ENCODE results near the gene PRDM16.

The PRDM16 gene

DNA sequence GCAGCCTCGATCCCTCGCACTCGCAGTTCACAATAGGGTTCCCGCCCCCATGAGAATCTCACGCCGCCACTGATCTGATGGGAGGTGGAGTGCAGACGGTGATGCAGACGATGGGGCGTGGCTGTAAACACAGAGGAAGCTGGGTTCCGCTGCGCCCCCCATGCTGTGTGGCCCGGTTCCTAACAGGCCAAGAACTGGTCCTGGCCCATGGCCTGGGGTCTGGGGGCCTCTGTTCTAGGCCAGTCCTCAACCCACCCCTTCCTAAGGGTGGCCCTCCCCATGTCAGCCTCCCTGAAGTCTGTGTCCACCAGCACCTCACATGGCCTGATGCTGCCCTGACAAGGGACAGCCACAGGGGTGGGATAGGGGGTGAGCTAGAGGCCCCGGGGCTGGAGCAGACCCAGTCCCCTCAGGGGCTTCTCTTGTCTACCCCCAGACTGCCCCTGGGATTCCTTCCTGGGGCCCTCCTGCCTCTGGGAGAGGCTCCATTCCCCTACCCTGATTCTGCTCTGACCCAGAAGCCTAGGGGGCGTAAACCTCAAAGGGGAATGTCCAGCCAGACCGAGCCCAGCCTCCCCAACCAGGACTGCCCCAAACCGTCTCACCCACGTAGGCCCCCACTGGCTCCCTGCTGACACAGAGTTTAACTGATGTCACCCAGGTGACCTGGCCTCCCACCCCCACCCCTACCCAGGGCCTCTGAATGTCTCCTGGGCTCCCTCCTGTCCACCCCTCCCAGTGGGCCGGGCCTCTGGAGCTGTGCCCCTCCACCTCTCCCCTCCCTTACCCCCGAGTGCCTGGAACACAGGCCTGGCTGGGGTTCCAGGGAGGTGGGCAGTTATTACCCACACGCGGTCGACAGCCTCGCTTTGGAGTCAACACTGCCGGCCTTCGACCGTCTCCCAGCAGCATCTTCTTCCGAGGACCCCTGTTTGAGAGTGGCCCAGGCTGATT, 370.6 kb downstream of the PRDM16 start:
- no peak for DNase-seq

DNA sequence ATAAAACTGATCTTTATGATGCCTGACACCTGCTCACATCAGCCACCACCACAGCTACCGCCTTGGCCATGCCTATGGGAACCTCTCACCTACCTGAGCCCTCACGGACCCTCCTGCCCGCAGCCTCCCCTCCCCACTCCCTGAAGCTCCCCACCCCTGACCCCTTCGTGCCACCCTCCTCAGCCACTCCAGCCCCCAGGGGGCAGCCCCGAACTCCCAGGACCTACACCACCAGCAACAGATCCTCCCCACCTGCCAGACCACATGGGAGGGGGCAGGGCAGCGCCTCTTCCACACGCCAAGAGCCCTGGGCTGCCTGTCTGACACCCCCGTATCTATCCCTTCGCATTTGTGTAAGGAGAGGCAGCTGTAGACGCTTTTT, 371.3 kb downstream of the PRDM16 start:
- no peak for DNase-seq

DNA sequence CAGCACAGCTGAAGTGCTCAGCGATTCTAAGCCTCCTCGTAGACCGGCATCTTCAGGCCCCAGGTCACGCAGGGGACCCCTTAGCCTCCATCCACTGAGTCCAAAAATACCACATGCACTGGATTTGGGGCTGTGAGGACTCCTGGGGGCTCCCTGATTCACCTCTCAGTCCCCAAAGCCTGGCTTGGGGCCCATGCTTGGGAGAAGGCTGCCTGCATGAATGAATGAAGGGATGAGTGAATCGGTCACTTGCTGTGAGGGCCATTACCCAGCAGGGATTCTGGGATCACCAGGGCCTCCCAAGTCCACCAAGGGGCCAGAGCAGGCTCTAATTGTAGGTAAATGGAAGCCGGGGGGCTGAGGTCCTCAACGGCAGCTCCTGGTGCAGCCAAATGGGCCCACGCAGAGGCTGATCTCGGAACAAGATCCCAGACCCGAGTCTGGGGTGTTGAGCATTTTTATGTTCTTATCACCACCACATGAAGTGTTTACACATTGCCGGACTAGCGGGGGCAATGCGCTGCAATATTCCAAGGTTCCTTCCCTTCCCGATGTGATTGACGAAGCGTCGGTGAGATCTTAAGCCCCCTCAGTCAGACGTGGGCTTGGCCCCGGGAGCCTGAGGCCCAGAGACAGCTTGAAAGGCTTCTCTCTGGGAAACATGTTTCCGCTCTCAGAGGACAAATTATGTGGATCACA, 371.9 kb downstream of the PRDM16 start:
- DNase-seq = no peak

DNA sequence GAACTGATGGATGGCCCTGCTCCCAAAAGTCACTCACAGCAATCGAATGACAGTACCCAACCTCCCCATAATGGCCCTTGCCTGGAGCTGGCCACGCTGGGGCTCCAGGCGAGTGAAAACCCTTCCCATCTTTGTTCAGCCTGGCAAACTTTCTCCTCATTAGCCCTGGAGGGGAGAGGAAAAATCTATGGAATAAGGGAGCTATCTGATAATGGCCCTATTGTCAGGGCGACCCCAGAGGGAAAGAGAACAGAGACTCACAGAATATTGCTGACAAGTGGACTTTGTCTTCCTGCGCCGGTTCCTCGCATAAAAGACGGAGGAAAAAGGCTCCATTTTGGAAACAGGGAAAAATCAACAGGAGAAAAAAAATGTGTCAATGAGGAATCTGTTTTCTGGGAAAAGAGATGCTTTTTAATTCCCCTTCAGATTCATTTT, 372.4 kb downstream of the PRDM16 start:
- no peak for DNase-seq

DNA sequence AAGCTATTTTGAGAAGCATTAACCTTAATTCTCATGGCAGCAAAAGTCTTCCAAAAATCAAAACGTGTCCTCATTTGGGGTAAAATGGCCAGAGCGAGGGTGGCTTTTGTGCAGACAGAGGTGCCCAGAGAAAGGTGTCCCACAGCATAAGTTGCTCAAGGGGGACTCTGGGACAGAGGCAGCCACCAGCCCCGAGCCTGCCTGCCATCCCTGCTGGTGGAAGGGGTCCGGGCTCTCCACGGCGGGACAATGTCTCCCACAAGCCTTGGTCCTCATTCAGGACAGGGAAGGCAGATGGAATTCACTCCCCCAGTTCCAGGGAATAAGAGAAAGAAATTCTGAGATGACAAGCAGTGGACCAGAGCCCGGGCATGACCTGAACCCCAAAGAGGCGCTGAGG, 372.9 kb downstream of the PRDM16 start:
- DNase-seq = no peak

DNA sequence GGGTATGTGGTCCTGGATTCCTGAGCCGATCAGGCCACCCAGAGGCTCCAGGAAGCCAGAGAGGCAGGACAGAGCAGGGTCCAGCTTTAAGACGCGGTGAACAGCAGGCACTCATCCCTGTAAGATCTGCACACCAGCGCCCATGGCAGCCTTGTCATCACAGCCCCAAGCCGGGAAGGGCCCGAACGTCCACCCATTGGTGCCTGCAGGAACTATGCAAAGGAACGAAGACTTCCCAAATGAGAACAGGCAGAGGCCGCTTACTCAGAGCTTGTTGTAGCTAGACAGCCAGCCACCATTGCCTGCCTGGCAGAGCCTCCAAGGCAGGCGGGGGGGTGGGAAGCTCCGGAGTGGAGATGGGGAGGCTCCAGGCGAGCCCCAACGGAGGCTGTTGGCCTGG, 373.3 kb downstream of the PRDM16 start:
- DNase-seq = no peak

DNA sequence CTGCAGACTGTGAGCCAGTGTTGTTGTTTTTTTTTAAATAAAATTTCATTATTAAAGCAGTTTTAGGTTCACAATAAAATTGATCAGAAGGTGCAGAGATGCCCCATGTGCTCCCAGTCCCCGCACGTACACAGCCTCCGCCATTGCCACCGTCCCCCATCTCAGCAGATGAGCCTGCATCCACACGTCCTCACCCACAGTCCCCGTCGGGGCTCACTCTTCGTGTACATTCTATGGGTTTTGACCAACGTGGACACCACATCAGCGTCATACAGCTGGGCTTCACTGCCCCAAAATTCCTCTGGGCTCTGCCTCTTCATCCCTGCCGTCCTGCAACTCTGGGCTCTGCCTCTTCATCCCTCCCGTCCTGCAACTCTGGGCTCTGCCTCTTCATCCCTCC, 373.9 kb downstream of the PRDM16 start:
- DNase-seq = no peak

DNA sequence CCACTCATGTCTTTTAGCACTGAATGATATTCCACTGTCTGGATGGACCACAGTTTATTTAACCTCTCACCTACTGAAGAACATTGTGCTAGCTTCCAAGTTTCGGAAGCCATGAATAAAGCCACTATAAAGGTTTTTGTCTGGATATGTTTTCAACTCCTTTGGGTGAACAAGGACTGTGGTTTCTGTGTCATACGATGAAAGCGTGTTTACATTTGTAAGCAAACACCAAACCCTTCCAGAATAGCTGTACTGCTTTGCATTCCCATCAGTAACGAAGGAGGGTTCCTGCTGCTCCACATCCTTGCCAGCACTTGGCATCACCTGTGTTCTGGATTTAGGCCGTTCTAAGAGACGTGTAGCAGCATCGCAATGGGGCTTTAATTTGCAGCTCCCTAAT, 374.8 kb downstream of the PRDM16 start:
- no peak for DNase-seq

DNA sequence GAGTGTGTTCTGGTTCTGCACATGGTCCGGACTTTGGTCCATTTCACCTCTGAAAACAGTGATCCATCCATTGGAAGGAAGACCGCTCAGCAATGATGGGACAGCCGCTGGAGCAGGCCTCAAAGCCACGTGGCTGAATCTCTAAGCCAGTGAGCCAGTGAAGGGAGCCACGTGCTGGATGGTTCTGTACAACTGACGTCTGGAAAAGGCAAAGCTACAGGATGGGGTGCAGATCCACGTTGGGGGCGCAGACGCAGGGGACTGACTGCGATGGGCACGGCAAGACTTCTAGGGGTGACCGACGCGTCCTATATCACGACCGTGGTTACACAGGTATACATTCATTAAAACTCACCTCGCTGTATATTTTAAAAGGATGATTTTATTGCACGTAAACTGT, 375.3 kb downstream of the PRDM16 start:
- DNase-seq = no peak

DNA sequence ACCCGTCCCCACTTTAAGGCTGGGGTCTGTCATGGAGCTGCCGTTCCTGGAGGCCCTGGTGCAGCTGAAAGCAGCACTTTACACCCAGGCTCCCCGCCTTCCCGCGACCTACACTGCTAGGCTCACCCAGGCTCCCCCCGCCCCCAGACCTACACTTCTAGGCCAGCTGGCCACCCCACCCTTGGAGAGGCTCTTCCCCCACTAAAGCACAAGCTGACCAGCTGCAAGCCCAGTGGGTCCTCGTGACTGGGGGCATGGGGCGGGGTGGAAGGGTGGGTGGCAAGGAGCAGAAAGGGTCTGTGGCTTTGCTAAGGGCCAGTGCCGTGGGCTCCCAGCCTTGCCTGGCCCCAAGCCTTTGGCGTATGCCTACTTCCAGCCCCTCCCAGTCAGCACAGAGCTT, 375.7 kb downstream of the PRDM16 start:
- no peak for DNase-seq

DNA sequence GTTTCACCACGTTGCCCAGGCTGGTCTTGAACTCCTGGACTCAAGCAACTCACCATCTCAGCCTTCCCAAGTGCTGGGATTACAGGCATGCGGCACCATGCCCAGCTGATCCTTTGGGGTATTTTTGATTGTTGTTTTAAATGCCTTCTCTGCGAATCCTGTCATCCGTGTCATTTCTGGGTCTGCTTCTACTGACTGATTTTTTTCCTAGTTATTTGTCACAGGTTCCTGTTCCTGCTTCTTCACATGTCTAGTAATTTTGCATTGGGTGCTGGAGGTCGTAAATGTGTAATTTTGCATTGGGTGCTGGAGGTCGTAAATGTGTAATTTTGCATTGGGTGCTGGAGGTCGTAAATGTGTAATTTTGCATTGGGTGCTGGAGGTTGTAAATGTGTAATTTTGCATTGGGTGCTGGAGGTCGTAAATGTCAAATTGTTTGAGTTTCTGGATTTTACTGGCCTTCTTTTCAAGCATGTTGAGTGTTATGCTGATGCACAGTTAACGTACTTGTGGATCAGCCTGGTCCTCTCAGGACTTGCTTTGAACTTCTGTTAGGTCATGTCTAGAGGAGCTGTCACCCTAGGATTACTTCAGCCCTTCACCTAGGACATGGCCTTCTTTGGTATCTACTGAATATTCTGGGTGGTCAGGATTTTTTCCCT, 381.3 kb downstream of the PRDM16 start:
- no peak for DNase-seq

DNA sequence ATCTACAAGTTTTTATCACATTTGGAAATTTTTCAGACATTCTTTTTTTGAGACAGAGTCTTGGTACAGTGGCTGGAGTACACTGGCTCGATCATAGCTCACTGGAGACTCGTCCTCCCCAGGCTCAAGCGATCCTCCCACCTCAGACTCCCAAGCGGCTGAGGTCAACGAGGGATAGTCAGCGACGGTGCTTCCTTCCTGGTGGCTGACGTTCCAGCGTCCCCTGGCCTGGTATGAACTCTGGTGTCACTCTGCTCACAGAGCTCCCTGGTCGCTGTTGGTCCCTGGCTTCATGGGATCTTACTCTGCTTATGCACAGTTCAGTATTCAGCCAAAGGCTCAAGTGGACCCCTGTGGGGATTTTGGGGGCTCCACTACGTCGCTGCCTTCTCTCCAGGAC, 382.0 kb downstream of the PRDM16 start:
- no peak for DNase-seq

DNA sequence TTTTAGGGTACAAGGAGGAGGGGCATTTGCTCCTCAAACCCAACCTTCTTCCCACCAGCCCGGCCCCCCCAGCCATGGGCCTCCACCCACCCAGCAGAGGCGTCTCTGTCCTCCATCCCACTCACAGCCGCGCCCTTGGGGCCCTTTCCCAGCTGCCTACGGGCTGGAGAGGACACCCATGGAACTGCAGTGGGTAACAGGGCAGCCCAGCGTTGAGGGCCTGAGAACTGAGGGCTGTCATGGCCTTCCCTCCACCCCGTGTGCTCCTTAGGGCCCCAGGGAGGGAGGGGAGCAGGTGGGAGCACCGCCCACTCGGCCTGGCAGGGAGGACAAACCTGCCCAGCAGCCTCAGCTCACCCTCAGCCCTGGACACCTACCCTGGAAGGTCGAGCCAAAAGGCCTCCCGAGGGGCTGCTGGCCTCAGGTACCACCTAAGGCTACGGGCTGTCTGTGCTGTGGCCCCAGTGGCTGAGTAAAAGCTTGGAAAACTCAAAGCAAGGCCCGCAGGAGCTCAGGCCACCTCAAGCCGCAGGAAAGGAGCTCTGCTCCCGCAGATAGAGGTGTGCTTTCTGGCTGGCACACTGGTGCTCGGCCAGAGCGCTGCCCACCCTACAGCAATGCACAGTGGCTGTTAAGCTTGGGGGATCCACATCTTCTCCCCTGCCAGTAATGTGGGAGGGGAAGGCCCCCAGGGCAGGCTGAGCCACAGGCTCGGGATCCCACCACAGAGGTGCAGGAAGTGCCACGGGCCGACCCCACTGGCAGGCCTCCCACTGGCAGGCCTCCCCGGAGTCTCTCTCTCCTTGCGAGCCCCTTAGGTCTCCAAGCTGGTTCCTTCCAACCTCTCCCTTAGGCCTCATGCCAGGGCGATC, 383.2 kb downstream of the PRDM16 start:
- no peak for DNase-seq

DNA sequence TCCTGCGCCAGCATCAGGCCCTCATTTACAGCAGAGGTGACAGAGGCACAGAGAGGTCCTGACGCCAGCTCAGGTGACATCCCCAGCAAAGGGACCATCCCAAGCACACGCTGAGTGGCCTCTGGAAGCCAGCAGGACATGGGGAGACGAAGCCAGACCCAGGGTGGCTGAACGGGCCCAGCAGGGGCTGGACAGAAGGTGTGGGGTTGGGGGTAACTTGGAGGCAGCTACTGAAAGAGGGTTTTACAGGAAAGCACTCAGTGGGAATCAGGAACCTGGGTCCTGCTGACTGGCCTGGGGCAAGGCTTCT, 383.8 kb downstream of the PRDM16 start:
- no peak for DNase-seq

DNA sequence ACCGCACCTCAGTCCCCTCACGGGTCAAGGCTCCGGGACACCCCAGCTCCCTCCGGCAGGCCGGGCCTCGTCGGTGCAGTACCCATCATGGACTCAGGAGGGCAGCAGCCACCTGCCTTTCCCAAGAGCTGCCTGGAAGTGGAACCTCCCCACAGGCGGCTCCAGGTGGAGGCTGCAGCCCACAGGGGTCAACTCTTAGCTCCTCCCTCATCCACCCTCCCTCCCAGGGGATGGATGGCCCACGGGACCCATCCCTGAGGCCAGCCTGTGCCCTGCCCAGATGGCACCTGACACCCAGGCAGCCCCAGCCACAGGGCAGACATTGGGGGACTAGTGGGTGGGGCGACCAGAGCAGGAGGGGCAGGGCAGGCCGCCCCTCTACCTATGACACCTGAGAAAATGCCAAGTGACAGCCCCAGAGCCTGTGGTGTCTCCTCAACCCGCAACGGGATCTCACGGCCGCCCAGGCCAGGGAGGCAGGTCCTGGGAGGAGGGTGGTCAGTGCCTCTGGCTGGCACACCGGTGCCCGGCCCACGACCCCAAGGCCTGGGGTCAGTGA, 384.3 kb downstream of the PRDM16 start:
- peak; percentile 71 to 84 (median 78) for DNase-seq

DNA sequence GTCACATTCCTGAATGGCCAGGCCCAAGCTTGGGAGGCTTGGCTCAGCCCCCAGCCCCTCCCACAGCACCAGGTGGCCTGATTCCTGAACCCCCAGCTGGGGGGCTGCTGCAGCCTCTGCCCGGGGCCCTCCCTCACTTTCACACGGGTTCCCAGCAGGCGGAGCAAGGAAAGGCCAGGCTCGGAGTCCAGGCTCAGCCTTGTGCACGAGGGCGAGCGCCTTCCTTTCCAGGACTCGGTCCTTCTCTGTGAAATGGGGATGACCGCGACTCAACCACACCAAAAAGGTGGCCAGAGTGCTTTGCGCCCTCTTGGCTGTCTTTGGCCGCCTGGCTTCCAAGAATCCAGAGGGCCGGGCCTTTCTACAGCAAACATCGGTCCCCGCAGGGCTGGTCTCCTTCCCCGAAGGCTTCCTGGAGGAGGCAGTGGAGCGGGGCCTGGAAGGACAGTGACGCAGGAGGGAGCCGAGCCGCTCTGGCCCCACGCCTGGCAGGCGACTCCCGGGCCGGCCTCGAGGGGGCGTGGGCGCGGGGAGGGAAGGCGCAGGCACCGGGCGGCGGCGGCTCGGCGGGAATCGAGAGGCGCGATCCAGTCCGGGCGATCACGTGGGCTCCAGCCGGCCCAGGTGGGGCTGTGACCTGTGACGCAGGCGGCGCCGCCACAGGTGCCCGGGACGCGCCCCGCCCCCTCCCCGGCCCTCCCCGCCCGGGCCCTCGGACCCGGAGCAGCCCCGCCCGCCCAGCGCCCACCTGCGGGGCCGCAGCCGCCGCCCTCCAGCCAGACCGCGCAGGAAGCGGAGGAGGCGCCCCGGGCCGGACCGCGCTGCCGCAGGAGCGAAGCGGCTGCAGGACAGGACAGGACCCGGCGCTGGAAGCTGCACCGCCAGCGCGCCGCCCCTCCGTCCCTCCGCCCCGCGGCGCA, 385.1 kb downstream of the PRDM16 start, which contains the start of gene ARHGEF16:
ARHGEF16 (plus strand) TSS at position 775 of the 920 bp plus-strand sequence. CDS start 8,420 bp downstream, outside the sequence.
- DNase-seq = peak; percentile 47 to 83 (median 61)

DNA sequence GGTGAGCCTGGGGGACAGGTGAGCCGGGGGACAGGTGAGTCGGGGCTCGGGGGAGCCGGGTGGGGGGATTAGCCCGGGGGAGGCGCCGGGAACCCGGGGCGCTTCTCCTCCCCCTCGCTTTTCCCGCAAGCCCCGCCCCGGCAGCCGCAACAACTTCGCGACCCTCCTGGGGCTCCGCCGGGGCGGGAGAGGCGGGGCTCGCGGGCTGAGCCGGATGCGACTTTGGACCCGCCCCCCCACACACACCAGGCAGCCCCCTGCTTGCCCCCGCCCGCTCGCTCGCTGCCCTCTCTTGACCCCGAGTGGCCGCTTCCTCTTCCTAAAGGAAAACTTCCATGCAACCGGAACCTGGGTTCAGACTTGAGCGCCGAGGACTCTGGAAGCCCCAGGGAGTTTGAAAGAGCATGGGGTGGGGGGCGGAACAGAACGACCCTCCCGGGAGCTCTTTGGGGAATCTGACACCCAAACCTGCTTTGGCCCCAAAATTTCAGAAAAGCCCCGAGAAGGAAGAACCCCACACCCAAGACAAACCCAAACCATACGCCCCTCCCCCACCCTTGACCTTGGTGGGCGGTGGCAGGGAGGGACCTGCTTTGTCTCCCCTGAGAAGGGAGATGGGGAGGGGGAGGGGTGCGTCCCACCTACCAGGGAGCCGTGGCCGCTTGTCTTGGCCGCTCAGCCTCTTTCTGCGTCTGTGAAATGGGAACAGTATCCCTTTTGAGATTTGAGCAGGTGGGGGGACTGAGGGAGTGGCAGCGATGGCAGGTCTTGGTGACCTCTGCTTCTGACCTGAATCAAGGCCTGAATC, 386.0 kb downstream of the PRDM16 start:
- DNase-seq = peak; percentile 47 to 61 (median 53)

DNA sequence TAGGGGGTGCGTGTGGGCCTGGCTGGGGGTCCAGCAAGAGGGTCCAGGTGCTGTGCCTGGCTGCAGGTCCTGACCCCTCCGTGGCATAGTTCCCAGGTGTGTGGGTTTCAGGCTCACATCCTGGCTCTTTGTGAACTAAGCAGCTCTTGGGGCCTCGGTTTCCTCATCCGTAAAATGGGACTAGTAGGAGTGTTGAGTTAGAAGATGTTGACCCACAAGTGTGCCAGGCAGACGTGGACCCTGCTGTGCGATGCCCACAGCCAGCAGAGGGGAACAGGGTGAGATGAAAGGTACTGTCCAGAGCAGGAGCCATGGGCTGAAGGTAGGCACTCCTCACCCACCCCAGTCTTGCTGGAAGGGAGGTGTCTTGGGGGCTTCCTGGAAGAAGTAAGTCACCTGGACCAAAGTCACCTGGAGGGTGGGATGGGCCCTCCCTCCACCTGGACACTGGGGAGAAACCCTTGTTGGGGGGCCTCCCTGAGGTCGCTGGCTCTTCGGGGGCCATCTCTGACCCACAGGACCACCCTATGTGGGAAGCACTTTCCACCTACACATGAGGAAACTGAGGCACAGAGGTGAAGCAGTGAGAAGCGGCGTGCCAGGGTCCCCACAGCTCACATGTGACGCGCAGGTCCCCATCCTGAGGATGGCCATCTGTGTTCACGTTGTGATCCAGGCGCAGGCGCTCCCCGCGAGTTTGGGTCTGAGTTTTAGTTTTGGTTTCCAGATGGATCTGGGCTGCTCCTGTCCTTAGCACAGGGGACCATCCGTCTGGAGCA, 386.9 kb downstream of the PRDM16 start:
- no peak for DNase-seq

DNA sequence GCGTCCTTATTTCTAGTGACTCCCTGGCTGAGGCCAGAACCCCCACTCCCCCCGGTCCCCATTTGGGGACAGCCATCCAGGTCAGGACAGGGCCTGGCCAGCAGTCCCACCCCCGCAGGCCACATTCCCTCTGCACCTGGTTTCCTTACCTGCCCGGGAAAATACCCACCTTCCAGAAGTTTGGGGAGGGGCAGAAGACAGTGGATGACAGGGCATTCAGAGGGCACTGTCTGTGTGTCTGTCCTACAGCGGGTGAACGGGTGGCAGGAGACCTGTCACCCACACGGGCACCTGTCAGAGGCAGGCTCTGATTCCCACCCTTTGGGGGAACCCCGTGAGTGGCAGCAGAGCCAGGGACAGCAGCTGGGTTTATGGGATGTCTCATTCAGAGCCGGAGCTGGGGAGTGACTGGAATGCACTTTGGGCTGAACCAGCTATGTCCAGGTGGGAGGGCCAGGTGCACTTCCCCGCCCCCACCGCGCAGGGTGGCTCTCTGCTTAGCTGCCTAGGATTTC, 387.5 kb downstream of the PRDM16 start:
- no peak for DNase-seq
